ENCODE data around the gene FHOD3. TPM values are rescaled to one million over a fixed set of nuclear protein-coding genes. Genes with fewer than 3 reads are reported as not detected.
A peak's percentile ranks its signal among the peaks of the same experiment; 100 is the strongest.

The FHOD3 gene
- total RNA-seq, 2 experiments from 2014 or later = not detected

GRCh38 chr18:36828157-36828629, 530.7 kb downstream of the FHOD3 start:
- no peak for TF ChIP-seq CTCF (IDR thresholded peaks at IDR 0.05)
- POLR2A ChIA-PET = interaction anchor here (1.5 to 2.1 kb wide), 2 partner anchors 11 to 45 kb away, joined by 4 to 13 read pairs; no protein-coding TSS in a partner anchor
- CTCF ChIA-PET = interaction anchor here (1.2 to 2.0 kb wide), 3 partner anchors 17 to 71 kb away, joined by 3 to 7 read pairs (median 6); no protein-coding TSS in a partner anchor
- Mint-ChIP-seq H3K36me3 (ENCODE audit: low read depth) (peaks cover 17% of the 10 kb centered on the region), H3K27ac (peak overlapping the region; percentile 95), H3K4me1 (ENCODE audit: low read depth) (peaks cover 44% of the 10 kb centered on the region), H3K27me3 (no peaks in the 10 kb centered on the region), H3K9me3 (no peaks in the 10 kb centered on the region), H3K4me3 (peak overlapping the region; percentile 84)
- intact Hi-C loops (cut with micrococcal nuclease) = no loop called here
- no peak for ATAC-seq
- DNase-seq = peak; percentile 35

- Mint-ChIP-seq H3K9me3 (no peaks in the 10 kb centered on the region), H3K36me3 (ENCODE audit: low read depth) (peaks cover 15% of the 10 kb centered on the region), H3K27me3 (no peaks in the 10 kb centered on the region), H3K4me1 (ENCODE audit: low read depth) (peaks cover 47% of the 10 kb centered on the region), H3K4me3 (peak within 1 kb of the TSS; percentile 84), H3K27ac (peak within 1 kb of the TSS; percentile 95)
- DNase-seq (peak; percentile 90), ATAC-seq (peak; percentile 92)
- TF ChIP-seq CTCF (IDR thresholded peaks at IDR 0.05) = peak; percentile 60
- ChIA-PET POLR2A (interaction anchor here (1.0 to 2.1 kb wide), 3 partner anchors 10 to 60 kb away, joined by 3 to 13 read pairs (median 4); no protein-coding TSS in a partner anchor), CTCF (interaction anchor here (0.7 to 2.0 kb wide), 10 partner anchors 11 to 141 kb away, joined by 3 to 9 read pairs (median 3); no protein-coding TSS in a partner anchor)
- intact Hi-C loops (cut with micrococcal nuclease) = no loop called here
These were observed 531.3 kb downstream of the FHOD3 start, which contains the start of the genes KIAA1328 and TPGS2 for GRCh38 chr18:36828630-36829361. KIAA1328 (plus strand) TSS chr18:36829127; CDS start chr18:36829139, 12 bp downstream. TPGS2 (minus strand) TSS chr18:36829002; CDS start chr18:36828767, 235 bp downstream.

Other genes starting within 250 kb of the FHOD3 start
- gene RPRD1A, start 230.2 kb upstream of the FHOD3 start, total RNA-seq = 10 to 100 TPM; 29.4 to 31.9 TPM
- gene SLC39A6, start 168.4 kb upstream of the FHOD3 start, total RNA-seq = 10 to 100 TPM; 20.6 to 20.8 TPM
- gene ELP2, start 167.8 kb upstream of the FHOD3 start, total RNA-seq = 100 to 1,000 TPM in 1 of 2 experiments, 10 to 100 TPM in 1; 98.8 to 105 TPM
- under 1 TPM; 0.13 to 0.18 TPM for gene MOCOS, start 110.2 kb upstream of the FHOD3 start, total RNA-seq